K562 (cell line): ENCODE results near the gene LMAN2L. TPM values are rescaled to one million over a fixed set of nuclear protein-coding genes. Genes with fewer than 3 reads are reported as not detected.

Experiments used
- ATAC-seq: fragments of 200-7000 bp; cut with Tn5 transposase; 3 replicates; pipeline ENCODE4 v1.9.1; 2020; ENCODE audit warnings: moderate library complexity
- BruUV-seq: library from RNA; stranded (reverse); fragments of 400-500 nt; replicated peaks from 2 replicates; lab custom pipeline; 2021; lab: Mats Ljungman, UMichigan
- CTCF ChIA-PET: fragments of 300-600 bp; formaldehyde crosslinking; extraction: SDS; loops from one replicate; lab custom pipeline; 2021; ENCODE audit warnings: low intra/inter-chr PET ratio; lab: Yijun Ruan, JAX
- POLR2A ChIA-PET: fragments of 300-600, 350-650 bp; sonication (Branson Sonifier 250); formaldehyde crosslinking; extraction: SDS; loops from one replicate; lab custom pipeline; 2021; ENCODE audit warnings: antibody characterized with exemption, inconsistent platforms; lab: Yijun Ruan, JAX
- DNase-seq, 4 experiments: peaks; one replicate each; pipeline versions ENCODE4 v3.0.0 to v3.0.0-alpha.2; 2011 to 2018; ENCODE audit warnings: low spot score in 3 of 4, mixed read lengths in 3 of 4; ENCODE audit errors: extremely low read depth in 1 of 4
- FAIRE-seq: peaks from 2 replicates; lab custom pipeline; 2011; peaks lifted over from hg19 to GRCh38; lab: Jason Lieb, UNC
- H2AFZ ChIP-seq: 2 replicates; pipeline ENCODE4 v1.6.0; 2011; ENCODE audit warnings: low read depth, low read length, control low read depth, inconsistent platforms
- H3K27ac ChIP-seq: fragments of 200-600 bp; 3 replicates; pipeline ENCODE4 v1.8.0; 2011; ENCODE audit warnings: low read depth, mild to moderate bottlenecking, control low read depth, inconsistent platforms, low read length, moderate library complexity, mixed read lengths; ENCODE audit errors: extremely low read depth
- H3K27me3 ChIP-seq, 2 experiments: fragments of 300-600 bp in 1 of 2; 2 replicates in 1 of 2; 3 replicates in 1 of 2; pipeline versions ENCODE4 v1.6.0 to v1.8.0; 2011; ENCODE audit warnings: inconsistent platforms in 2 of 2, low read length in 2 of 2, mild to moderate bottlenecking in 1 of 2, mixed read lengths in 1 of 2, moderate library complexity in 1 of 2; ENCODE audit not compliant: control insufficient read depth in 2 of 2, insufficient read depth in 2 of 2
- H3K36me3 ChIP-seq: fragments of 300-600 bp; 3 replicates; pipeline ENCODE4 v1.8.0; 2011; ENCODE audit warnings: mild to moderate bottlenecking, low read length, inconsistent platforms; ENCODE audit not compliant: control insufficient read depth, insufficient read depth
- H3K4me1 ChIP-seq, 2 experiments: fragments of 200-600 bp in 1 of 2; replicated peaks in 1 of 2; 2 replicates in 1 of 2; 3 replicates in 1 of 2; pipeline versions ENCODE4 v1.5.1 to v1.8.0; 2011; ENCODE audit warnings: inconsistent platforms in 2 of 2, low read length in 2 of 2, mild to moderate bottlenecking in 1 of 2, mixed read lengths in 1 of 2, moderate library complexity in 1 of 2; ENCODE audit not compliant: control insufficient read depth in 2 of 2, insufficient read depth in 2 of 2
- H3K4me2 ChIP-seq: 2 replicates; pipeline ENCODE4 v1.6.1; 2011; ENCODE audit warnings: low read length, control low read depth, inconsistent platforms, mixed read lengths; ENCODE audit not compliant: insufficient read depth
- H3K4me3 ChIP-seq: fragments of 200-600 bp; sonication (generic), shearing (Covaris generic); 2 replicates; pipeline ENCODE4 v1.5.1; 2016; ENCODE audit warnings: control low read depth, inconsistent platforms
- H3K79me2 ChIP-seq: fragments of 200-600 bp; 3 replicates; pipeline ENCODE4 v1.8.0; 2011; ENCODE audit warnings: low read length, inconsistent platforms; ENCODE audit not compliant: control insufficient read depth, insufficient read depth
- H3K9ac ChIP-seq, 2 experiments: 2 replicates each; pipeline versions ENCODE4 v1.6.0 to v1.6.1; 2011; ENCODE audit warnings: low read depth in 2 of 2, low read length in 2 of 2, control low read depth in 1 of 2, inconsistent platforms in 1 of 2, mild to moderate bottlenecking in 1 of 2, mixed read lengths in 1 of 2; ENCODE audit not compliant: insufficient read depth in 1 of 2
- H3K9me1 ChIP-seq: one replicate; pipeline ENCODE4 v1.6.0; 2011; ENCODE audit warnings: inconsistent platforms, mild to moderate bottlenecking, low read length, moderate library complexity; ENCODE audit not compliant: control insufficient read depth, insufficient read depth
- H3K9me3 ChIP-seq: replicated peaks from 2 replicates; pipeline ENCODE4 v1.5.1; 2011; ENCODE audit warnings: low read depth, low read length, inconsistent platforms; ENCODE audit not compliant: control insufficient read depth, insufficient read depth
- H4K20me1 ChIP-seq: replicated peaks from 2 replicates; pipeline ENCODE4 v1.6.1; 2011; ENCODE audit warnings: low read length, inconsistent platforms, mixed read lengths; ENCODE audit not compliant: control insufficient read depth, insufficient read depth
- DEAF1 ChIP-seq: fragments of 450-650 bp; formaldehyde crosslinking; IDR thresholded peaks from 2 replicates; pipeline ENCODE4 v1.4.0; 2020; ENCODE audit warnings: mild to moderate bottlenecking, moderate library complexity
- ELF2 ChIP-seq: fragments of 250-450 bp; sonication (Bioruptor Pico); IDR thresholded peaks from 2 replicates; pipeline ENCODE4 v1.5.0; 2021; ENCODE audit warnings: mild to moderate bottlenecking
- FOXA1 ChIP-seq: fragments of 450-650 bp; IDR thresholded peaks from 2 replicates; pipeline ENCODE4 v1.6.1; 2016; ENCODE audit warnings: mild to moderate bottlenecking, borderline replicate concordance
- MCM3 ChIP-seq: fragments of 450-650 bp; IDR thresholded peaks from 2 replicates; pipeline ENCODE4 v1.6.1; 2016
- OTX1 ChIP-seq: fragments of 450-650 bp; formaldehyde crosslinking; IDR thresholded peaks from 2 replicates; pipeline ENCODE4 v1.4.0; 2022; ENCODE audit warnings: mild to moderate bottlenecking
- ZHX1 ChIP-seq: fragments of 150-350 bp; conservative IDR thresholded peaks from 2 replicates; pipeline ENCODE4 v1.6.1; 2014; ENCODE audit warnings: low read length
- WGBS: fragments of 100-300 bp; shearing (Covaris generic); methylation state at CpG from one replicate; pipeline ENCODE4 v1.1.6; 2016; ENCODE audit warnings: low coverage, mixed read lengths; ENCODE audit not compliant: insufficient coverage; ENCODE audit errors: missing lambda C conversion rate; 5-methylcytosine and 5-hydroxymethylcytosine counted together
- in situ Hi-C: fragments of 300-500 bp; cut with MboI; formaldehyde crosslinking; loops from 4 replicates; pipeline ENCODE4 v1.15.0; 2018; ENCODE audit warnings: inconsistent platforms, mixed read lengths
- intact Hi-C: fragments of 100-400 bp; cut with micrococcal nuclease; formaldehyde crosslinking; loops from 2 replicates; pipeline ENCODE4 v1.14.2; 2022
- polyA plus RNA-seq, 8 experiments: library from polyadenylated mRNA; depleted of rRNA in 4 of 8; stranded (reverse) in 5 of 8; unstranded in 3 of 8; fragments of >200 nt; fragmentation: Nextera tagmentation in 2 of 8; fragmentation: Illumina TruSeq in 1 of 8; extraction: Ambion mirVana in 2 of 8; extraction: Trizol in 1 of 8; gene quantifications; 2 replicates each; pipeline versions ENCODE4 v1.2.1 to v1.2.3, GENCODE V29; 2011 to 2014; ENCODE audit warnings: inconsistent platforms in 1 of 8, missing spikeins in 1 of 8
- total RNA-seq, 7 experiments: library from RNA; depleted of rRNA in 6 of 7; stranded (reverse); fragments of >200 nt in 6 of 7; fragmentation: Illumina TruSeq in 2 of 7; extraction: Trizol in 2 of 7; gene quantifications; 2 replicates each; pipeline versions ENCODE4 v1.2.1 to v1.2.3, GENCODE V29; 2011 to 2021; ENCODE audit warnings: low replicate concordance in 1 of 7
- TF ChIP-seq, protein P1 (sequence below): sonication (generic); formaldehyde crosslinking; IDR thresholded peaks from 2 replicates; pipeline ENCODE4 v1.9.0; 2022; ENCODE audit warnings: mild to moderate bottlenecking, missing genetic modification reagents

Gene LMAN2L
- total and polyA plus RNA-seq, 9 of the 15 experiments (the other 6 are each of a cell fraction or from before 2014, with no cell fraction given): 7.2 to 37.7 (median 12.5) TPM

DNA sequence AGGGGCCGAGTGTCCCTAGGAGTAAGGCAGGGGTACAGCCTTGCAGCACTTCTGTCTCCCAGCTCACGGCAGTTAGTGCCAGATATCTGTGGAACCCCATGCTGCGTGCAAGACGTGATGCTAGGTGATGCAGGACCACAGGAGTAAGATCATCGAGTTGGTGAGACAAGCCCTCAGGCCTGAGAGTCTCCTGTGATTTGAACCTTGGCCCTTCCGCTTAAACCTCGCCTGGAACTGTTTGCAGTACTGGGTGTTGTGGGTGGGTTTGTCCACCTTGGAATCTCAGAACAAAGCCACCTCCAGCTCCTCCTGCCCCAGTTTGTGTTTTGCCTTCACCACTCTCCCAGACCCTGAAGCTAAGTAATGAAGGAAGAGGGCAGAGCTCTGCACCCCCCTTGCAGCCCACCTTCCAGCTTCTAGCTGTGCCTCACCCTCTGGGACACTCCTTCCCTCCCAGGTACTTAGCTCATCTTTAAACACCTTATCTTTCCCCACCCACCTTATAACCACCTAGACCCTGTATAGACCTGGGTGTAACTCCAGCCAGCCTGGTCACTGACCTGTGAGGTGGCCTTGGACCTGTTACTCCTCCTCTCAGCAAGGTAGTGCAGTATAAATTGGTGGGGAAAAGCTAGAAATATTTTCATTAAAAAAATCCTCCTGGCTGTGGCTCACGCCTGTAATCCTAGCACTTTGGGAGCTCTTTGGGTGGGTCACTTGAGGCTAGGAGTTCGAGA lies 27.4 kb upstream of the LMAN2L start:
- Histone ChIP-seq H3K9me1 (peaks cover 7% of the 10 kb centered on the region), H3K4me1 (peaks cover 14 to 43% of the 10 kb centered on the region in 2 experiments), H3K9ac (no peak overlapping the region), H2AFZ (no peak overlapping the region), H3K9me3 (no peaks in the 10 kb centered on the region), H3K4me2 (no peak overlapping the region), H3K27ac (no peak overlapping the region), H4K20me1 (peaks cover under 1% of the 10 kb centered on the region; the same call in 1 of the 2 replicates), H3K36me3 (no peaks in the 10 kb centered on the region), H3K79me2 (peaks cover 21% of the 10 kb centered on the region), H3K4me3 (no peak overlapping the region), H3K27me3 (no peaks in the 10 kb centered on the region)
- TF ChIP-seq ZHX1: no peak
- no peak for TF ChIP-seq ELF2 (CRISPR knock-in tag)
- no peak for TF ChIP-seq MCM3
- TF ChIP-seq OTX1 (CRISPR knock-in tag): no peak
- TF ChIP-seq DEAF1: no peak
- TF ChIP-seq FOXA1: no peak
- TF ChIP-seq, protein P1, sequence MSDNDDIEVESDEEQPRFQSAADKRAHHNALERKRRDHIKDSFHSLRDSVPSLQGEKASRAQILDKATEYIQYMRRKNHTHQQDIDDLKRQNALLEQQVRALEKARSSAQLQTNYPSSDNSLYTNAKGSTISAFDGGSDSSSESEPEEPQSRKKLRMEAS (CRISPR knock-in tag): no peak
- in situ Hi-C loops (no loop called here), intact Hi-C loops (no loop called here)
- ATAC-seq (no peak), FAIRE-seq (no peak), DNase-seq (no peak)
- ChIA-PET POLR2A (interaction anchor here (0.6 to 2.3 kb wide), 7 partner anchors 9 to 158 kb away, joined by 3 to 7 read pairs (median 6); no protein-coding TSS in a partner anchor), CTCF (no interaction called here)
- WGBS: 61% methylated on average over 8 of the region's 9 CpGs
- BruUV-seq: no TSS peak
